ENCODE measurements around the gene RBM4B.
"Not testable (repeated sequence)": the region's sequence is repeated elsewhere in the genome, so short reads cannot be mapped to it uniquely, and the experiment has no call there.

The RBM4B gene

DNA sequence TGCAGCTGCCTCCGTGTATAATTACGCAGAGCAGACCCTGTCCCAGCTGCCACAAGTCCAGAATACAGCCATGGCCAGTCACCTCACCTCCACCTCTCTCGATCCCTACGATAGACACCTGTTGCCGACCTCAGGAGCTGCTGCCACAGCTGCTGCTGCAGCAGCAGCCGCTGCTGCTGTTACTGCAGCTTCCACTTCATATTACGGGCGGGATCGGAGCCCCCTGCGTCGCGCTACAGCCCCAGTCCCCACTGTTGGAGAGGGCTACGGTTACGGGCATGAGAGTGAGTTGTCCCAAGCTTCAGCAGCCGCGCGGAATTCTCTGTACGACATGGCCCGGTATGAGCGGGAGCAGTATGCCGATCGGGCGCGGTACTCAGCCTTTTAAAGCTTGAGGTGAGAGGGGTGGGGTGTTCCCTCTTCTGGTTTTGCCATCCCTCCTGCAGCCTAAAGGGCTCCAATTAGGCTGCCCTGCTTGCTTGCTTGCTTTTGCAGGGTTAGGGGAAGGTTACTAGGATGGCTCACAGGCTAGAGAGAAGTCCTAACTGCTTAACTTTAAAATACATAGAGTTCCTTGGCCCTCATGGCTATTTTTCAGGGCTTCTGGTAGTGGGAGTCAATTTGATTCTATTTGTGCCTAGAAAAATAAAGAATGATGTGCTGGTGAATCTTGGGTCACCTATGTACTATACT is 33.8 kb downstream of the RBM4B start:
- in situ Hi-C loops (cut with MboI; ENCODE audit: low sequenced_read_pairs), result no loop called here

DNA sequence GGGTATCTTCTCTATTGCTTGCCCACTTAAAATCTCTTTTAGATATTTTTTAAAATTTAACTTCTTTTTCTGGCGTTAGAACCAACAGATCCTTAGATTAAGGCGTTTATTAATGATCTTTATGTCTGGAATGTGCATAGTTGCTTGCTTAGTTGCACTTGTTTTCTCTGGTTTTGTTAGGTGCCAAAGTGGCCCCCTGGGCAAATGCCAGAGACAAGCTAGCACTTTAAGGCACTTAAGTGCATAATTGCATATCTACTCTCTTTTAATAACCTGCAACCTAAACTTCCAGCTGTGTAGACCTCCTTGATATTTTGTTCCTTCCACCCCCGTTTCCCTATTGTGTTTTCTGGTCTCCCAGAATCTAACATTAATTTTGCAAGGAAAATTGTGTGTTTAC is 35.9 kb downstream of the RBM4B start:
- in situ Hi-C loops (cut with MboI; ENCODE audit: low sequenced_read_pairs), result no loop called here

DNA sequence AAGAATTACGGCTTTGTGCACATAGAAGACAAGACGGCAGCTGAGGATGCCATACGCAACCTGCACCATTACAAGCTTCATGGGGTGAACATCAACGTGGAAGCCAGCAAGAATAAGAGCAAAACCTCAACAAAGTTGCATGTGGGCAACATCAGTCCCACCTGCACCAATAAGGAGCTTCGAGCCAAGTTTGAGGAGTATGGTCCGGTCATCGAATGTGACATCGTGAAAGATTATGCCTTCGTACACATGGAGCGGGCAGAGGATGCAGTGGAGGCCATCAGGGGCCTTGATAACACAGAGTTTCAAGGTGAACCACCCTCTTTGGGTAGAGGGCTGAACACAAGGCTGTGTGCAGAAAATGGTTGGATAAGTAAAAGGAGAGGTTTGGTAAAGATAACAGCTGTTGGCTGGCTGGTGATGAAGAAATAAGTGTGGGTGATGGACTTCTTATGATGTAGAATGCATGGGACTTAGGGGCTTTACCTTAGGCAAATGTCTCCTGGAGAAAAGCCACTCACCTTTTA is 37.8 kb downstream of the RBM4B start:
- in situ Hi-C loops (cut with MboI; ENCODE audit: low sequenced_read_pairs), result not testable (repeated sequence)

DNA sequence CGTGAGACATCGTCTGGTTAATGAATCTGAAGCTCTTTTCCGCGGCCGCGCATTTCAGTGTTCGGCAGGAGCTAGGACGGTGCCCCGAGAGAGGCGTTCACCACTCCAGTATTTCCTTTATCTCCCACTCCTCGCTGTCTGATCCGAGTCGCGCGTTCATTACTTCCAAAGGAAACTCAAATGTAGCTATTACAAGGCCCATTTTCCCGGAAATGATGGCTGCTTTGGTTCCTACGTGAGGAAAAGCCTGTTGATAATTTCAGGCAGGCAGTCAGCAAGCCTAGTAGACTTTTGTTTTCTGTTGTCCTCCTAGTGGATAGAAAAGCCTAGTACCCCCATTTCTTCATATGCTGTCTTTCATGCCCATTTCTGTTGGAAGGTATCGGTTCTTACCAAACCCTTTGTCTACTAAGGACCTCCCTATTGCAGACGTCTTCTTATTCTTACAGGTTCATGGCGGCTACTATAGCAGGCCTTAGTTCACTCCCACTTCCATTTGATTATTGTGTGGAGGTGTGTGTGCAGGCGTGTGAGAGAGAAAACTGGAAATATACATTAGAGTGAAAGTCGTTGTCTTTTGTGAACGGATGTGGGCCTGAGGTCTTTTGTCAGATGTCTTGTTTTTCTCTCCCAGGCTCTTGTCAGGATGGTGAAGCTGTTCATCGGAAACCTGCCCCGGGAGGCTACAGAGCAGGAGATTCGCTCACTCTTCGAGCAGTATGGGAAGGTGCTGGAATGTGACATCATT is 38.4 kb downstream of the RBM4B start:
- in situ Hi-C loops (cut with MboI; ENCODE audit: low sequenced_read_pairs), result no loop called here

DNA sequence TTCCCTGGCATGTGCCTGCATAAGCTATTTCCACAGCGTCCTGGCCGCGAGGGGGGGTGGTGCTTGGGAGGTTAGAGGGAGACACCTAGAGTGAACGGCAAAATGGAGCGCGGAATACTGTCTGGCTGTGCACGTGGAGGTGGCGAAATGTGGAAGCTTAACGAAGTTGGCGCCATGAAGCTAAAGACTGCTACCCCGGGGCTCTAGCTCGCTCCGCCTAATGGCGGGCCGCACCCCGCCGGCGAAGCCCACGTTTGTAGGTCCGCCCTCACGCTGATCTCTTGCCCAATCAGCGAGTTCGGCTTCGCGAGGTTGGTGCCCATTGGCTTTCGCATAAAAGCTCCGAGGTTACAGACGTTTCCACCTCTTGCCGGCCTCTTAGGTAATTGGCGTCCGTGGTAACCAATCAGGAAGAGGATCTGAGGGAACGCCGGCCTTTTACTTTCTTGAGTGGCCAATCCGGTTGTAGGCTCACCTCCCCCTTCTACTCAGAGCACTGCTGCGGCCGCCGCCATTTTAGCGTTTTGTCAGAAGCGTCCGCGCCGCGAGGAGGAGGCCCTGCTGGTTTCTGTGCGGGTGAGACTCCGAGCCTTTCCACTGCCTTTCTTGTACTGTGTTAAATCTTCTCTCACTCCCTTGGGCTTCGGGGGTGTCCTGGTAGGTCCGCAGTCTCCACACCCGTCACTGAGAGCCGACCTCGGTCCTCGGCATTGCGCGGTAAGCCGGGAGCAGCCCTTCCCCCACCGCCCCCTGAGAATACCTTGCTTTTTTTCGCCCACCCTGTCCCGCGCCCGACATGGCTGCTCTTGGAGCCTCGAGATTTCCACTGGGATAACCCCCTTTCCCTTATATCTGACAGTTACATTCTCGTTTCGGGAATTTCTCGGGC is 39.3 kb downstream of the RBM4B start, which contains the start of gene RBM4:
Gene RBM4, plus strand, starts transcription at position 527 of the 889 bp plus-strand sequence. CDS start 1,009 bp downstream, outside the sequence.
- in situ Hi-C loops (cut with MboI; ENCODE audit: low sequenced_read_pairs), result no loop called here

DNA sequence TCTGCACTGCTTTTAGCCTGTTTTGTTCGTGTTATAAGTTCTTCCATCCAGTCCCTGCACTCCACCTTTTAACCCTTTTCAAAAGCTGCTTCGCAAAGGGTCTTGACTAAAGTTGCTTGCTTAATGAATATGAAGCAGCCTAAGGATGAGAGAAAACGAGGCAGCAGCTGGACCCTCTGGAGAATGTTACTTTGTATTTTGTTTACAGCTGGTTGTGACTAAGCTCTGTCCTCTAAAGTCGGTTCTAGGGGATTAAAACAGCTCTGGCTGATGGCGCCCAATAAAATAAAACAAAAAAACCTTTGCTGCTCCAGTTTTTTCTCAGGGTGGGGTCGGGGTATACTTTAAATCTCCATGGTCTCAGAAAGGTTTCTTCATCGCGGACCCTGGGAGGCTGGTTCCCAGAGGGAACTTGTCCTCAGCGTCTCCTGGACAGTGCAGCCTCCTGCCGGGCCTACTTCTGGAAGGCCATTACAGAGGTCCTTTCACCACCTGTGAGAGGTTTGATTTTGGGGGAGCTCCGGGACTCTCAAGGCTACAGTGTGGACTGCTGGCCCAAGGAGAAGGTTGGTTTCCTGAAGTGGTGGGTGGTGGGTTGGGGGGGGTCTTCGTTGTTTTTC is 40.0 kb downstream of the RBM4B start:
- in situ Hi-C loops (cut with MboI; ENCODE audit: low sequenced_read_pairs), result no loop called here

DNA sequence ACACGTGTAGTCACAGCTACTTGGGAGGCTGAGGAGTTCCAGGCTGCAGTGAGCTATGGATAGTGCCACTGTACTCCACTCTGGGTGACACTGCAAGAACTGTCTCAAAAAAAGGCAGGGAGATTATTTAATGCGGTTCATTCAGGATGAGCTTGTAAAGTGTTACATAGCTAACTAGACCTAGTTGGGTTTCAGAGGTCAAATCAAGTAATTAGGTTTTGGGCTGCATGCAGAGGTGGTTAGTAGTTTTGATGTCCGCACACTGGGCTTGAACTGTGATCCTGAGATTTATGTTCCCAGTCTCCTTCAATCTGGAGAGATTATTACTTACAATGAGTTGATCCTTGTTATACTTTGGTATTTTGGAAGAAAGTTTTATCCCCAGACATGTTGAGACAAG is 41.3 kb downstream of the RBM4B start:
- in situ Hi-C loops (cut with MboI; ENCODE audit: low sequenced_read_pairs), result no loop called here

DNA sequence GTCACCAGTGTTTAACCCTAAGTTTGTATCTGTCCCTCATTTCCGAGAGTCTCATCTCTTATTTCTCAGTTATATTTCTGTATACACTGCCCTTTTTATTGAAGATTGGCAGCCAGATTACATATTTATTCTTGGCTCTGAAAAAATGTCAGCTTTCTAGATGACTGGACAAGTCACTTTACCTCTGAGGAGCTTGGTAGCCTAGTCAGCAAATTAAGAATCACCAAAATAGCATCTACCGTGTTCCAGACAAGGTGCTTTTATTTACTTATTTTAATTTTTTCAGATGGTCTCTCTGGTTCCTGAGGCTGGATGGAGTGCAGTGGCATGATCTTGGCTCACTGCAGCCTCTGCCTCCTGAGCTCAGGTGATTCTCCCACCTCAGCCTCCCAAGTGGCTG is 44.7 kb downstream of the RBM4B start:
- in situ Hi-C loops (cut with MboI; ENCODE audit: low sequenced_read_pairs), result no loop called here

DNA sequence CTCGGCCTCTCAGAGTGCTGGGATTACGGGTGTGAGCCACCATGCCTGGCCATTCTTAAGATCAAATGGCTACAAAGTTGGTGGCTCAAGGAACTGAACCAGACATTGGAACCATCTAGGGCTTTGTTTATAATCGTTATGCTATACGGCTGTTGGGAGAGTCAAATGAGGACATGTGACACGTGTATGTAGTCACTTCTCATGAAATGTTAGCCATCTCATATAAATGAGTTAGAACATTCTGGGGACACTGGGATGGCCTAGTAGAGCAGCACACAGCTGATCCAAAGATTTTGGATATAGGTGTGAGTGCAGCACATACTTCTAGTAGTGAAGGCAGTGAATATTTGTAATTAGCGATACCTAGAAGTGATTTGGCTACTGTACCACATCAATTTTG is 45.8 kb downstream of the RBM4B start:
- in situ Hi-C loops (cut with MboI; ENCODE audit: low sequenced_read_pairs), result no loop called here

DNA sequence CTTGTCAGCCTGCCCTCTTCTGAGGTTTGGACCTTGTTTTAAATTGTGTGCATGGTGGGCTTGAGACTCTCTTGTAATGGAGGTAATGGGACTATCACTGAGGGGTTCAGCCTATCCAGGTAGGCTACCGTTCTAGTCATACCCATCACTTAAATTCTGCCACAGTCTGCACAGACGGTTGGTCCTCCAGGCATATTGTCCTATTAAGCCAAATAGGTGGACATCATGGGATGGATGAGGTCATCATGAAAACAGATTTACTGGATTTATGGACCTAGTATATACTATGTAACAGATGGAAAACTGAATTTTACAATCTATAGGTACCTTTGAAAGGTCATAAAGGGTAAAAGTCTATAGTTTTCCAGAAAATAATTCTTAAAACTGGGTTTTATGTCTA is 48.3 kb downstream of the RBM4B start:
- in situ Hi-C loops (cut with MboI; ENCODE audit: low sequenced_read_pairs), result no loop called here

DNA sequence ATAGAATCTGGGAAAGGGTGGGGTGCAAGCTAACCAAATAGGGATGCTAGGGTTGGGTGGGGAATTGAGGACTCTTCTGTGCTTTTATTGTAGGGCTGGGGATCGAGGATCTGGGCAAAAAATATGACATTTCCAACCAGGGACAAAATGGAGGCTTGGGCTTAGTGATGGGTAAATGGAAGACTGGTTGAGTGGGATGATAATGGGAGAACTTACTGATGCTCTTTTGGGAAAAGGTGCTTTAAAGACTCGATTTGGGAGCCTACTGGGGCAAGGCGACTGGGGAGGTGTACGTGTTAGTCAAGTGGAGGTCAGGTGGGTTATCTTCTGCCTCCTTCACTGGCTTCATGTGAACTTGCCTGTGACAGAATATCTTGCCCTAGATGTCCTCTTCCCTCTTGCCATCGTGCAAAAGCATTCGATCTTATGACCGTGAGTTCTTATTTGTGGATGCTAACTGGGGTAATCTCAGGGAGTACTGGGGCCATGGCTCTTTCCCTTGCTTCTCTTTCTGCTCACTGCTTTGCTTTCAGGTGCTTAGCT is 49.6 kb downstream of the RBM4B start:
- in situ Hi-C loops (cut with MboI; ENCODE audit: low sequenced_read_pairs), result no loop called here

DNA sequence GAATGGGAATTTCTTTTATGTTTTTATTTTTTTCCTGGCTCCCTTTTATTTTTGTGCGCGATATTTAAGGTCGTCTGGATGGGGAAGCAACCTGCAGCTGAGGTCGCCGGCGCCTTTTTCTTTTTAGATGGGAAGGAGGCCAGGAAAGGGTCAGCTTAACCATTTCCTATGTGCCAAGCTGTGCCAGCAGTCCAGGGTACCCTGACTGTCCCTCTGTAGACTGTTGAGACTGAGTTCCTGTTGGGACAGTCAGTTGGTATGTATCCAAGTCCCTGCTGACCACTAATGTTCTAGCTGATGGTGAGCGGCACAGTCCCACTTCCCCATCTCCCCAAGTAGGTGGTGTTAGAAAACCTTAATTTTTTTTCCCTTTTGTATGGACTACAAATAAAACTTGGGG is 50.8 kb downstream of the RBM4B start:
- in situ Hi-C loops (cut with MboI; ENCODE audit: low sequenced_read_pairs), result no loop called here

DNA sequence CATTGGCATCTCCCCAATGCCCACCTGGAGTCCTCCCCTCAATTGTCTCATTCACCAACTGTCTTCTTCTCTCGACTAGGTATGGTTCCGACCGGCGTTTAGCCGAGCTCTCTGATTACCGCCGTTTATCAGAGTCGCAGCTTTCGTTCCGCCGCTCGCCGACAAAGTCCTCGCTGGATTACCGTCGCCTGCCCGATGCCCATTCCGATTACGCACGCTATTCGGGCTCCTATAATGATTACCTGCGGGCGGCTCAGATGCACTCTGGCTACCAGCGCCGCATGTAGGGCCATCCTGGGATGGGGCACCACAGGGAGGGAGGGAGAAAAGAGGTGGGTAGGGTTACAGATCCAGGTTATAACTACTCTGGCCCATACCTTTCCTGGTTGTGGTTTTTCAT is 51.3 kb downstream of the RBM4B start:
- in situ Hi-C loops (cut with MboI; ENCODE audit: low sequenced_read_pairs), result no loop called here

DNA sequence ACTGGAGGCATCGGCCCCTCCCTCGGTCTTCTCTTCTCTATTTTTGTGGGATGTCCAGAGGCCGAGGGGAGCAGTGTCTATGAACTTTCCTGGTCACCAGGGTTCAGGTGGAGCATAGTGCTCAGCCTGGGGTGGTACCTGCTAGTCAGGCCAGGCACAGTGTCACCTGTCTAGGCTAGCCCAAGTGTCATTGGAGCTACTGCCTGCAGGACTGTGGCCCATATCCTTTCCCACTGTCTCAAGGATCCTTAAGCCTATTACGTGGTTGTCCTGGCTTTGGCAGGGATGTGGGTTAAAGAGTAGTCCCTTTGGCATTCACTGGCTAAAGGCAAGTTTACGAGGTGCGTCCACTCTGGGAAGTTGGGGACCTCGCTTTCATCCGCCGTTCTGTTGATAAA is 51.9 kb downstream of the RBM4B start:
- in situ Hi-C loops (cut with MboI; ENCODE audit: low sequenced_read_pairs), result no loop called here

DNA sequence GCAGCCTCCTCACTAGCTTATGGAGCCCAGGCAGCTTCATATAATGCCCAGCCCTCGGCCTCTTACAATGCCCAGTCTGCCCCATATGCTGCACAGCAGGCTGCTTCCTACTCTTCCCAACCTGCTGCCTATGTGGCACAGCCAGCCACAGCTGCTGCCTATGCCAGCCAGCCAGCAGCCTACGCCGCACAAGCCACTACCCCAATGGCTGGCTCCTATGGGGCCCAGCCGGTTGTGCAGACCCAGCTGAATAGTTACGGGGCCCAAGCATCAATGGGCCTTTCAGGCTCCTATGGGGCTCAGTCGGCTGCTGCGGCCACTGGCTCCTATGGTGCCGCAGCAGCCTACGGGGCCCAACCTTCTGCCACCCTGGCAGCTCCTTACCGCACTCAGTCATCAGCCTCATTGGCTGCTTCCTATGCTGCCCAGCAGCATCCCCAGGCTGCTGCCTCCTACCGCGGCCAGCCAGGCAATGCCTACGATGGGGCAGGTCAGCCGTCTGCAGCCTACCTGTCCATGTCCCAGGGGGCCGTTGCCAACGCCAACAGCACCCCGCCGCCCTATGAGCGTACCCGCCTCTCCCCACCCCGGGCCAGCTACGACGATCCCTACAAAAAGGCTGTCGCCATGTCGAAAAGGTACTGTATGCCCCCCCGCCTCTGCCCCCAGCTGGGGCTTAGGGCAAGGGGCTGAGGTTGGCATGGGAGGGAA is 52.5 kb downstream of the RBM4B start:
- in situ Hi-C loops (cut with MboI; ENCODE audit: low sequenced_read_pairs), result no loop called here

DNA sequence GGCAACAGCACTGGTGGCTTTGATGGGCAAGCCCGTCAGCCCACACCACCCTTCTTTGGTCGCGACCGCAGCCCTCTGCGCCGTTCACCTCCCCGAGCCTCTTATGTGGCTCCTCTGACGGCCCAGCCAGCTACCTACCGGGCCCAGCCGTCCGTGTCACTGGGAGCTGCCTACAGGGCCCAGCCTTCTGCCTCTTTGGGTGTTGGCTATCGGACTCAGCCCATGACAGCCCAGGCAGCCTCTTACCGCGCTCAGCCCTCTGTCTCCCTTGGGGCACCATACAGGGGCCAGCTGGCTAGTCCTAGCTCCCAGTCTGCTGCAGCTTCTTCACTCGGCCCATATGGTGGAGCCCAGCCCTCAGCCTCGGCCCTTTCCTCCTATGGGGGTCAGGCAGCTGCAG is 53.2 kb downstream of the RBM4B start:
- in situ Hi-C loops (cut with MboI; ENCODE audit: low sequenced_read_pairs), result no loop called here

DNA sequence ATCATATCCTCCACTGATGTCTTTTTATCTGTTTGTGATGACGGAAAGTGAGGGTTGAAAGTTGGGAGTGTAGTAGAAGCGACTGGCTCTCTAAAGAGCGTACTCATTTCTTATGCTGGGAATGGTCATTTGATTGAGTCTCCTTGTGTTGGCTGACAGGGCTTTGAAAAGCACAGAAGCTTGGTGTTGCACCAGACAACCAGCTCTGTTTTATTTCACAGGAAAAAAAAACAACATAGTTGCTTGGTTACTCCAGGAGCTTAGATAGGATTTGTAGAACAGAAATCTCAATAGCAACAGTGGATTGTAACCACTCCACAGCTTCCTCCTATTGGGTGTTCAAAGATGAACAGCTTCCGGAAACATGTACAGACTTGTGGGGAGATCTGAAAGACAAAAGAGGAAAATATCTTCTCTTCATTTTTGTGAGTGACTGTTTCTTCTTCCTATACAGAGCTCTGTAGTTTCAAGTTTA is 58.6 kb downstream of the RBM4B start:
- in situ Hi-C loops (cut with MboI; ENCODE audit: low sequenced_read_pairs), result no loop called here

DNA sequence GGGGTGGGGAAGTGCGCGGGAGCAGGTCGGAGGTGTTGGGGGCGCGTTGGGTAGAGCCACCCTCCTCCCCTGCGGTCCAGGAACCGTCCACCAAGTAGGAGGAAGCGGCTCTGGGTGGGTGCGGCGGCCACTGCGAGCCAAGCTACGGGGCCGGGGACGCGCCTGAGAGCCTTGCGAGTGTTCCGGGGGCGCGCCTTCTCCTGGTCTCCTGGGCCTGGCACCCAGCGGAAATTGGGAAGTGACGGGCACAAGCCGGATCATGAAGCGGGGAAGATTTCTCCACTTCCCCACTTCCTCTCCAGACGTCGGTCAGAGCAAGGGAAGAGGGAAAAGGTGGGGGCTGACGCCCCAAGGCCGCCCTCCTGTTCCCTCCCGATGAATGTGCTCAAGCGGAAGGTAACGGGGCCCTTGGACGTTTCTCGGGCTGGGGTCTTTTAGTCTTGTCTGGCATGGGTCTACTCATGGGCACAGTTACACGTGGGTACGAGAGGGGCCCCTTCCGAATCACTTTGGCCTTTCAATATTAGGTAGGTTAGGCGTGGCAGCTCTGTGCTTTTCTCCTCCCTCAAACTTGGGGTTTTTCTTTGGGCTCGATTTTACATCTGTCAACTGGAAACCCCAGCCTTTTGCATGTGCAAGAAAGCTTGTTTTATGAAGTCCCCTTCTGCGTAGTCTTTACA is 60.4 kb downstream of the RBM4B start:
- in situ Hi-C loops (cut with MboI; ENCODE audit: low sequenced_read_pairs), result no loop called here
